ENCODE results near the gene FRY.
A peak's percentile ranks its signal among the peaks of the same experiment; 100 is the strongest.

FRY gene

DNA sequence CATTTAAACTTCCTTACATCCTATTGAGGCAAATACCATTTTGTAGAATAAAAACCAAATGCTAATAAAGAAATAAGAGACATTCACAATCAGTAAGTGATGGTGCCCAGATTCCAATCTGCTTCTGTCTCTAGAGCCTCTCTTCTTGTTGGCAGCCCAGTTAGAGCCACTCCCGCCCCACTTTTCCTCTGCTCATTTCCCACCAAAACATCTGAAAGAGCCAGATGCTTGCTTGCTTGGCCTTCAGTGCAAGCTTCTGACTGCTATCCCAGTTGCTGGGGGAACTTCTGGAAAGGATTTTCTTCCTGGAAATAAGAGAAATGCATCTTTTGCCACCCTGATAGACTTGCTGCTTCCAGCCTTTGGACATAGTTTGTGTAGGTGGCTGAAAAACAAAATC lies 12.9 kb downstream of the FRY start:
- DNase-seq (ENCODE audit: low read depth in 1 of 2, low spot score in 1 of 2): no peak
- H3K4me3 ChIP-seq (replicated peaks; ENCODE audit: insufficient read depth, low read length): no peak overlapping the region
- H3K27me3 ChIP-seq (ENCODE audit: insufficient read depth, poor library complexity, severe bottlenecking): no peaks in the 10 kb centered on the region
- TF ChIP-seq, protein P1, sequence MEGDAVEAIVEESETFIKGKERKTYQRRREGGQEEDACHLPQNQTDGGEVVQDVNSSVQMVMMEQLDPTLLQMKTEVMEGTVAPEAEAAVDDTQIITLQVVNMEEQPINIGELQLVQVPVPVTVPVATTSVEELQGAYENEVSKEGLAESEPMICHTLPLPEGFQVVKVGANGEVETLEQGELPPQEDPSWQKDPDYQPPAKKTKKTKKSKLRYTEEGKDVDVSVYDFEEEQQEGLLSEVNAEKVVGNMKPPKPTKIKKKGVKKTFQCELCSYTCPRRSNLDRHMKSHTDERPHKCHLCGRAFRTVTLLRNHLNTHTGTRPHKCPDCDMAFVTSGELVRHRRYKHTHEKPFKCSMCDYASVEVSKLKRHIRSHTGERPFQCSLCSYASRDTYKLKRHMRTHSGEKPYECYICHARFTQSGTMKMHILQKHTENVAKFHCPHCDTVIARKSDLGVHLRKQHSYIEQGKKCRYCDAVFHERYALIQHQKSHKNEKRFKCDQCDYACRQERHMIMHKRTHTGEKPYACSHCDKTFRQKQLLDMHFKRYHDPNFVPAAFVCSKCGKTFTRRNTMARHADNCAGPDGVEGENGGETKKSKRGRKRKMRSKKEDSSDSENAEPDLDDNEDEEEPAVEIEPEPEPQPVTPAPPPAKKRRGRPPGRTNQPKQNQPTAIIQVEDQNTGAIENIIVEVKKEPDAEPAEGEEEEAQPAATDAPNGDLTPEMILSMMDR (IDR thresholded peaks at IDR 0.05; ENCODE audit: insufficient read depth, low read length): no peak
- TF ChIP-seq, protein P2, sequence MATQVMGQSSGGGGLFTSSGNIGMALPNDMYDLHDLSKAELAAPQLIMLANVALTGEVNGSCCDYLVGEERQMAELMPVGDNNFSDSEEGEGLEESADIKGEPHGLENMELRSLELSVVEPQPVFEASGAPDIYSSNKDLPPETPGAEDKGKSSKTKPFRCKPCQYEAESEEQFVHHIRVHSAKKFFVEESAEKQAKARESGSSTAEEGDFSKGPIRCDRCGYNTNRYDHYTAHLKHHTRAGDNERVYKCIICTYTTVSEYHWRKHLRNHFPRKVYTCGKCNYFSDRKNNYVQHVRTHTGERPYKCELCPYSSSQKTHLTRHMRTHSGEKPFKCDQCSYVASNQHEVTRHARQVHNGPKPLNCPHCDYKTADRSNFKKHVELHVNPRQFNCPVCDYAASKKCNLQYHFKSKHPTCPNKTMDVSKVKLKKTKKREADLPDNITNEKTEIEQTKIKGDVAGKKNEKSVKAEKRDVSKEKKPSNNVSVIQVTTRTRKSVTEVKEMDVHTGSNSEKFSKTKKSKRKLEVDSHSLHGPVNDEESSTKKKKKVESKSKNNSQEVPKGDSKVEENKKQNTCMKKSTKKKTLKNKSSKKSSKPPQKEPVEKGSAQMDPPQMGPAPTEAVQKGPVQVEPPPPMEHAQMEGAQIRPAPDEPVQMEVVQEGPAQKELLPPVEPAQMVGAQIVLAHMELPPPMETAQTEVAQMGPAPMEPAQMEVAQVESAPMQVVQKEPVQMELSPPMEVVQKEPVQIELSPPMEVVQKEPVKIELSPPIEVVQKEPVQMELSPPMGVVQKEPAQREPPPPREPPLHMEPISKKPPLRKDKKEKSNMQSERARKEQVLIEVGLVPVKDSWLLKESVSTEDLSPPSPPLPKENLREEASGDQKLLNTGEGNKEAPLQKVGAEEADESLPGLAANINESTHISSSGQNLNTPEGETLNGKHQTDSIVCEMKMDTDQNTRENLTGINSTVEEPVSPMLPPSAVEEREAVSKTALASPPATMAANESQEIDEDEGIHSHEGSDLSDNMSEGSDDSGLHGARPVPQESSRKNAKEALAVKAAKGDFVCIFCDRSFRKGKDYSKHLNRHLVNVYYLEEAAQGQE (IDR thresholded peaks at IDR 0.05; ENCODE audit: insufficient replicate concordance, low read depth): no peak
- TF ChIP-seq GABPA (IDR thresholded peaks at IDR 0.05; ENCODE audit: low read depth): no peak
- no peak for TF ChIP-seq POLR2AphosphoS5 (IDR thresholded peaks at IDR 0.05; ENCODE audit: low read depth)
- H3K27ac ChIP-seq (replicated peaks): peak overlapping the region; percentile 12

DNA sequence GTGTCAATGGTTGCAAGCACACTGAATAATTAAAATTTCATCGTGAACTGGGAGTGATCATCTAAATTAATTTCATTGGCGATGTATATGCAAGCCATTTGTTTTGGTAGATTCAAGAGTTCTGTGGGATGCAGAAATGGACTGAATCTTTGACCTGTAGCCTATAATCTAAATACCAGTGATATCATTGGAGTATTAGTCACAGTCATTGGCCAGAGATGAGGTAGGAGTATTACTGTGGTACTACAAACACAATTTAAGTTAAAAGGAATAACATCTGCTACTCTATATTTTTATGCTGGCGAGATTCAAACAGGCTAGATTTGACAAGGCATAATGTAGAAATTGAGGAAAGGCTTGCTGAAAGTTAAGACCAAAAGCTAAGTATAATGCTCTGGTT lies 14.0 kb downstream of the FRY start:
- Histone ChIP-seq H3K4me3 (replicated peaks; ENCODE audit: insufficient read depth, low read length) (no peak overlapping the region), H3K27me3 (ENCODE audit: insufficient read depth, poor library complexity, severe bottlenecking) (no peaks in the 10 kb centered on the region), H3K27ac (replicated peaks) (peak overlapping the region; percentile 83)
- TF ChIP-seq POLR2AphosphoS5 (IDR thresholded peaks at IDR 0.05; ENCODE audit: low read depth): no peak
- TF ChIP-seq, protein P1 (IDR thresholded peaks at IDR 0.05; ENCODE audit: insufficient read depth, low read length): no peak
- no peak for DNase-seq (ENCODE audit: low read depth in 1 of 2, low spot score in 1 of 2)

DNA sequence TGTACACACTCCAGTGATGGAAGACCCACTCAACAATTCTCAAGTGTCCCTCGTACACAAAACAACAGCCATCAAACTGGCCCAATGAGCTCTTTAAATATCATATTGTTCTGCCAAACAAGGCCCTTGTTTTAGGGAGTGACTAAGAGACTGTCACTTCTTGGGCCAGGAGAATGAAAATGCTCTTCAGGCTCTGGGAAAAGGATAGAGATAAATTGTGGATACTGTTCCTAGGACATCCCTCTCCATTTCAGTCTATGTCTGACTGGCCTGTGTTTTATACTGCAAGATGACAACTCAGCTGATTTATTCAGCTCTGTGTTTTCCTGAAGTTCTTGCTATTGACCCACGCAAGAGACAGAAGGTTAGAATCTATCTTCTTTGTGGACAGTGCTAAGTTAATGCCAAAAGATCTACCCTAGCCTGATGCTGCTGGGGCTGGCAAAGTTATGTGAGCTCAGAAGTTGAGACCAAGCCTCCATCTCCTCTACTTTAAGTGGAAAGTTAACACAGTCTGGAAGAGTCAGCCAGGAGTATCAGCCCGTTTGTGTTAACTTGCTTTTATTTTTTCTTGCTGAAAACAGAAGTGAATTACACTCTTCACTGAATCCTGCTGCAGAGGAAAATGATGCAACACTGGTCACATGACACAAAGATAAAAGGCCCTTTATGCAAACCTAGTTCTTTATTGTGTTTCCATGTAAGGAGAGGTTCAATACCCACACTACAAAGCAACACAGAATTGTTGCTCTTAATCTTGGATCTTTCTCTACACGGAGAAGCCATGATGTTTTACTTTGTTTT lies 14.6 kb downstream of the FRY start:
- Histone ChIP-seq H3K4me3 (replicated peaks; ENCODE audit: insufficient read depth, low read length) (no peak overlapping the region), H3K27me3 (ENCODE audit: insufficient read depth, poor library complexity, severe bottlenecking) (no peaks in the 10 kb centered on the region), H3K27ac (replicated peaks) (peak overlapping the region; percentile 83)
- TF ChIP-seq, protein P2 (IDR thresholded peaks at IDR 0.05; ENCODE audit: insufficient replicate concordance, low read depth): peak; percentile 24
- TF ChIP-seq, protein P1 (IDR thresholded peaks at IDR 0.05; ENCODE audit: insufficient read depth, low read length): no peak
- TF ChIP-seq POLR2AphosphoS5 (IDR thresholded peaks at IDR 0.05; ENCODE audit: low read depth) (peak; percentile 59), SPI1 (IDR thresholded peaks at IDR 0.05; ENCODE audit: borderline replicate concordance, low read depth) (peak; percentile 71; the same call in 1 of the 2 replicates), GABPA (IDR thresholded peaks at IDR 0.05; ENCODE audit: low read depth) (no peak)
- DNase-seq (ENCODE audit: low read depth in 1 of 2, low spot score in 1 of 2): peak; percentile 79 to 93

DNA sequence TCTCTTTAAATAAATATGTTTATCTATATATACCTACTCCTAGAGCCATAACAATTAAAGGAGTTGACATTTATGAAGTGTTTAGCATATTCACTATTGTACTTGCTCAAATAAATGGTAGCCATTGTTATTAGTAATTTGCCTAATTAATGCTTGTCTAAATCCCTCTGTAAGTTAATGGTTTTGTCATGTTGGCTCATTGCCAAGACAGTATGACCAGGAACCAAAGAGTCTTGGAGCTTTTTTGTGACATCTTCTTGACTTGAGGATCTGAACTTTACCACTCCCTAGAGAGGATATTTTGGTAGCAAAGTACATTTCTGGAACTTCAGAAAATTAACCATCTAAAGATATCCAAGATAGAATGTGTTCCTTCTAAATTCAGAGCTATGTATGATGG lies 15.5 kb downstream of the FRY start:
- no peak overlapping the region for H3K4me3 ChIP-seq (replicated peaks; ENCODE audit: insufficient read depth, low read length)
- TF ChIP-seq, protein P2 (IDR thresholded peaks at IDR 0.05; ENCODE audit: insufficient replicate concordance, low read depth): no peak
- TF ChIP-seq GABPA (IDR thresholded peaks at IDR 0.05; ENCODE audit: low read depth): no peak
- no peak for TF ChIP-seq SPI1 (IDR thresholded peaks at IDR 0.05; ENCODE audit: borderline replicate concordance, low read depth)
- TF ChIP-seq, protein P1 (IDR thresholded peaks at IDR 0.05; ENCODE audit: insufficient read depth, low read length): no peak
- no peak for TF ChIP-seq POLR2AphosphoS5 (IDR thresholded peaks at IDR 0.05; ENCODE audit: low read depth)
- DNase-seq (ENCODE audit: low read depth in 1 of 2, low spot score in 1 of 2): no peak
- H3K27ac ChIP-seq (replicated peaks): peak overlapping the region; percentile 83
- no peaks in the 10 kb centered on the region for H3K27me3 ChIP-seq (ENCODE audit: insufficient read depth, poor library complexity, severe bottlenecking)

Data from HL-60 (cell line).